Glomerular endothelial cell (primary cell): ENCODE measurements around the gene TRIM38. TPM values are rescaled to one million over a fixed set of nuclear protein-coding genes. Genes with fewer than 3 reads are reported as not detected.

Source experiments
- total RNA-seq: library from RNA; depleted of rRNA; stranded (reverse); fragments of >200 nt; gene quantifications from 2 replicates; pipeline ENCODE4 v1.2.3, GENCODE V29; 2015

The TRIM38 gene
- total RNA-seq, 1 donor from 2014 or later = 12.3 TPM

Other genes with a start within 250 kb of the TRIM38 start
- gene SLC17A4, start 208.1 kb upstream of the TRIM38 start, total RNA-seq = not detected in 2 replicates
- gene SLC17A1, start 130.8 kb upstream of the TRIM38 start, total RNA-seq = not detected in 2 replicates
- gene SLC17A3, start 88.6 kb upstream of the TRIM38 start, total RNA-seq = not detected in 2 replicates
- not detected in 2 replicates for gene SLC17A2, start 32.1 kb upstream of the TRIM38 start, total RNA-seq
- 3.4 and 4.7 TPM in 2 replicates for gene HFE, start 124.6 kb downstream of the TRIM38 start, total RNA-seq